GM18868 (cell line): Measurements from ENCODE around the gene DACT2.

ENCODE experiments used
- ATAC-seq: cut with Tn5 transposase; IDR thresholded peaks from one replicate; pipeline ENCODE4 v1.9.1; 2021; ENCODE audit warnings: mild to moderate bottlenecking, moderate library complexity; ENCODE audit not compliant: unreplicated experiment

Gene DACT2

DNA sequence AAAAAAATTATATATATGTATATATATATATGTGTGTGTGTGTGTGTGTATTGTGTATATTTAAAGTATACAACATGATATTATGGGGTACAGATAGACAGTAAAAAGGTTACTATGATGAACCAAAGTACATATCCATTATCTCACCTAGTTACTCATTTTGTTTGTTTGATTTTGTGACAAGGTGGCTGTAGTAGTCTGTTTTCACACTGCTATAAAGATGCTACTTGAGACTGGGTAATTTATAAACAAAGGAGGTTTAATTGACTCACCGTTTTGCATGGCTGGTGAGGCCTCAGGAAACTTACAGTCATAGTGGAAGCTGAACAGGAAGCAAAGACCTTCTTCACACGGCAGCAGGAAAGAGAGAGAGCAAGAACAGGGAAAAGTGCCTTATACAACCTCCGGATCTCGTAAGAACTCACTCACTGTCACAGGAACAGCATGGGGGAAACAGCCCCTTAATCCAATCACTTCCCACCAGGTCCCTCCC lies 30.2 kb upstream of the DACT2 start:
- ATAC-seq = no peak

DNA sequence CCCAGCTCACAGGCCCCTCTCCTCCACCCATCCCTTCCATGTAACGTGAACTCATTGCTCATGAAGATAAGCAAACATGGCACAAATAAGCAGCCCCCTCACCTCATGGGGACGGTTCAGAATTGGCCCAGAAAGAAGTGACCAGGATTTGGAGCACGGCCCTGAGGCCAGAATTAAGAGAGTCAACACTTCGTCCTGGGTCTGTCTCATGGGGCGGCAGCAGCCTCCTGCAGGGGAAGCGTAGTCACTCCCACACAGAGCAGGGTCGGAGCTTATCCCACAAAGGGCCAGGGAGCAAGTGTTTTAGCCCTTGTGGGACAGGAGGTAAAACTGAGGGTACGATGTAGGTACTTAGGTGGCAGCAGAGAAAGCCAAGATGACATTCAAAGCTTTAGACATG lies 28.6 kb upstream of the DACT2 start:
- no peak for ATAC-seq

DNA sequence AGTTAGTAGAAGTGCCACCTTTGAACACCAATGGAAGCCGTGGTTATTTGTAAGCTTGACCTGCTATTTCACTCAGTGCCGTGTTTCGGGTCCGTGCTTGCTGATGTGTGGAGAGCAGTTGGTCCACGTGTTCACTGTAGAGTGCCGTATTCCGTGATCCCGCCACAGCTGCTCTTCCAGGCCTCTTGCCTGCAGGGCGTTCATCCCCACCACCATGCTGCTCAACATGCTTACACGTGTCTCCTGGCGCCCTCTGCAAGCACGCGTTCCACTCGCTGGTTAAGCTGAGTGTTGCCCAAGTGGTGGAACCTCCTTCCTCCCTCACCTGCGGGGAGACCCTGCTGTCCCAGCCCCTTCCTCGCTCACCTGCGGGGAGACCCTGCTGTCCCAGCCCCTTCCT lies 28.0 kb upstream of the DACT2 start:
- no peak for ATAC-seq

DNA sequence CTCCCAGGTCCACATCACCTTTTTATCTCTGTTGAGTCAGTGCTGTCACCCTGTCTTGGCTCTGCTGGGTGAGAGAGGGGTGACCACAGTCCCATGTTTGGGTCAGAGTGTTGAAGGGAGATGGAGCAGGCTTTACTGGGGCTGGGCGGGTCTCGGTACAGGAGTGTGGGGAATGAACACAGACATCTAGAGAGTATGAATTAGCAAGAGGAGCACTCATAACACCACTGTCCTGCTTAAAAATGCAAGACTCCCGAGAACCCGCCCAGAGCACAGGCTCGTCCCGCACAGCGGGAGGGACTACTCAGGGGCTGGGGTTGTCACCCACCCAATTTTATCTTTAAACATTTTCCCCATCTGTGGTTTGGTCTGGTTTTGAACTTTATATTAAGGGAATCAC lies 27.5 kb upstream of the DACT2 start:
- no peak for ATAC-seq

DNA sequence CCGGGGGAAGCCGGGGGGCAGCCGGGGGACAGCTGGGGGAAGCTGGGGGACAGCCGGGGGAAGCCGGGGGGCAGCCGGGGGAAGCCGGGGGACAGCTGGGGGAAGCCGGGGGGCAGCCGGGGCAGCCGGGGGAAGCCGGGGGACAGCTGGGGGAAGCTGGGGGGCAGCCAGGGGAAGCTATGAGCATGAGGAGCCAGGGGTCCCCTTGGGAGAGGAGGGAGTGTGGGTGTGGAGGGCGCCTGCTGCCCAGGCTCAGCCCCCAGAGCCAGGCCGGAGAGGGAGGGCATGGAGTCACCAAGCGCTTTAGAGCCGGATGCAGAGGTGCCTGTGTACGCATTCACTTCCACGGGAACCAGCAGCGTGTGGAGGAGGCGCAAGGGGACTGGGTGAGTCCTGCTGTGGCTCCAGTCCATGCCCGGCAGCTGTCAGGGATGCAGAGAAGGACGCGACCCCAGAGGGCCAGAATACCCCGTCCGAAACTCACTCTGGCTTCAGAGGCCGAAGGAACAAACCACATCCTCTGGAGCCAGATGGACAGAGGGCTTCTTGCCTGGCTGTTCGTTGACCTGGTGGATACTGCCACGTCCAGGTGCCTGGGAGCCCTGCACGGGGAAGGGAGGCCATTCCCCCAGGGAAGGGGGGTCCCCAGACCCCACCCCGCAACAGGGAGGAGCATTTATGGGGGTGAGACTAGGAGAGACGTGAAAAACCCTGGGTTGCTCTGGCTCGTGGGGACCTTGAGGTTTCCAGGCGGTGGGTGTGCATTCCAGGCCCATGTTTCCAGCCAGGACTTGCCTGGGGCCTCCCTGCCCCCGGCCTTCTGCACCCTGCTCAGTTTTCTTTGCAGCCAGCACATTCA lies 26.5 kb upstream of the DACT2 start:
- no peak for ATAC-seq

DNA sequence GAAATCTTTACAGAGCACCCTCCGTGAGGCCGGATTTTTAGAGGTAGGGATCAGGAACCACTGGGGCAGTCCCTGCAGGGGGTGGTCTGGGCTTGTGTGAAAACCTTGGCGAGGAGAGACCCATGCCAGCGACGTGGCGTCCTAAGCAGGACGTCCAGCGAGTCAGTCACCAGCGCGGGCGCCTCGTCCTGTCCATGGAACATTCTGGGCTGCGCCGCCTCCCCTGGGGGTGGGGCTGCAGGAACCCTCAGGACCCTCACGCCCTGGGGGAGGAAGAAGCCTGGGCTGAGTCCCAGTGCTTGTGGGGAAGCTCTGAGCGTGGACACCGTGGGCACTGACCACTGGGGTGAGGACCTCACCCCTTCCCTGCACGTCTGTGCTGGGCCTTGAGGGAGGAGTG lies 25.7 kb upstream of the DACT2 start:
- no peak for ATAC-seq

DNA sequence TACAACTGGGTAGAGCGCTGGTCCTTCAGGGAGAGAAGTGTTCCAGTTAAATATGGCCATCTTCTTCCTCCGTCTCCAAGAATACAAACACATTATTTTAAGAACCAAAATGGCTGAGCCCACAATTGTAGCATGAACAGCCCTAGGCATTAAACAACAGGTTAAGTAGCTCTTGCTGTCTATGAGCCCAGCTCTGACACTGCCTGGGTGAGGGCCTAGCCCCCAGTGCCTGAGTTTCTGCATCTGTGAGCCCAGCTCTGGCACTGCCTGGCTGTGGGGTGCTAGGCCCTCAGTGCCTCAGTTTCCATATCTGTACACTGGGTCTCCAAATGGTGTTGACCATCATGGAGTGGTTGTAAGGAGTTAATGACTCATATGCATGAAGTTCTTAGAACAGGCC lies 24.8 kb upstream of the DACT2 start:
- no peak for ATAC-seq

DNA sequence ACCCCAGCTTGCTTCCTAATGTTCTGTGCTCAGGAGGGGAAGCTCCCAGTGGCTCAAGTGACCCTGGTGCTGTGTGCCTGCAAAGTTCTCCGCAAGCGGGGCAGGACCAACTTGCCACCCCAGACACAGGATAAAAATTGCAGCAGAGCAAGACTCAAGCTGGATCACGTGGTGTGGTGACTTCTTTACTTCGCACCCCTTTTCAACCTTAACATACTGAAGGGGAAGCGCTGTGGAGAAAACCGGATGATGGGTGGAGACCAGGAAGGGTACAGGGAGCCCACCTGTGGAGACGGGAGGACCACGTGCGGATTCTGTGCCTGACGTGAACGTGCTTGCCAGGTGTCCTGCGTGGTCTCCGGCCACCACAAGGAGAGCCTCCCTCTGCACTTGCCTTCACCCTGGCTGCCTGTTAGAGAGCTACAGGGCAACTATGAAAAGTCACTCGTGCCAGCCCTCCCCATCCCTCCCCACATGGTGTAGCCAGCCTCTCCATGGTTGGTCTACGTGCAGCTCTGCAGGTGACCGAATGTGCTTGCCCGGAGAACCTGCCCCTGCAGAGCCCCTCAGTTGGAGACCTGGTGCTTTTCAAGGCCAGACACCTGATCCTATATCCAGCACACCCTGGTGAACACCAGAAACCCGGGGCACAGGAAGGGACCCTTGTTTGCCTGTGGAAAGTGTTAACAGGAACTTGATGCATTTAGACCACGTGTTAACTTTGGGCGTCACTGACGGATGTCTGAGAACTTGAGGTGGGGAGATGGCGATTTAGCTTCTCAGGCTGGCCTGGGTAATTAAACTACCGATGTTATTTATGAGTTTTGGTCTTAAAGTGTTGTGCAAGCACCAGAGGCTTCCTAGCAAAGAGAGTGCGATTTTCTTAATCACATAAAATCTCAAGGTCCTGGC lies 23.9 kb upstream of the DACT2 start:
- ATAC-seq = no peak

DNA sequence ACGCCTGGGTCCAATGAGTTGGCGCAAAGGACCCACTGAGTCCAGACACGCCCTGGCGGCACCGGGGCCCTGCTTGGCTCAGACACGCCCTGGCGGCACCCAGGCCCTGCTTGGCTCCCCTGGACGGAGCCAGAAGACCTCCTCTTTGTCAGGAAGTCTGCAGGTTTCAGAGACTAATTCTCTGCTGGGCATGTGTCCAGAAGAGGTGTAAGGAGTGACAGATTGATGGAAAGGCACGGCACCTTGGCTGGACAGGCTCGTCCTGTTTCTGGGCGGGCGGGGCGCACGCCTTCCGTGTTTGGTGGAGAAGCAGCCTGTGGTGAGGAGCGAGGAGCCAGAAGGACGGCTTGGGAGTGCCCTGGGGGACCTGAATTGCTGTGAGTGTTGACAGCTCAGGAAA lies 23.1 kb upstream of the DACT2 start:
- no peak for ATAC-seq

DNA sequence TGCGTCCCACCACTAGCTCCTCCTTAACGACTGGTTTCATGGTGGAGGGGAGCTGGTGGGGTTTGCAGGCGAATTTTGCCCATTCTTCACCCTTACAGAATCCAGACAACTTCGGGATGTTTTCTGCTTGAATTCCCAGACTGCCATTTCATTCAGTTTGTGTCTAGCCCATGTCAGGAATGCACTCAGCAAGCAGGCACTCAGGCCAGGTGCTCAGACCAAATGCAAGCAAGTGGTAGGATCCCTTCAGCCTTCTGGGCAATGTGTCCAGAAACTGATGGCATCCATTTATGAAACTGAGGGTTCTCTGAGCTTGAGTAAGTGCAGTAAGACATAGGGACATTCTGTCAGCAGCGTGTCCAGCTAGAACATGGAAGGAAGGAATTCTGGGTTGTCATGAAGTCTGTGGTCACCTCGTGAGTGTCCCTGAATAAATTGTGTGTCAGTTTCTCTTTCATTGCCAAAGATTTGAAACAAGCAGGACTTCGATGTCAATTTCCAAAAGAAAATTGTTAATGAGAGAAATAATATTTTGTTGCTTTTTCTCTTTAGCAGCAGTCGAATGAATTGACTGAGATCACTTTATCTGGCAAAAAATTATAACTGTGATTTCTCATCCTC lies 21.8 kb upstream of the DACT2 start:
- no peak for ATAC-seq

DNA sequence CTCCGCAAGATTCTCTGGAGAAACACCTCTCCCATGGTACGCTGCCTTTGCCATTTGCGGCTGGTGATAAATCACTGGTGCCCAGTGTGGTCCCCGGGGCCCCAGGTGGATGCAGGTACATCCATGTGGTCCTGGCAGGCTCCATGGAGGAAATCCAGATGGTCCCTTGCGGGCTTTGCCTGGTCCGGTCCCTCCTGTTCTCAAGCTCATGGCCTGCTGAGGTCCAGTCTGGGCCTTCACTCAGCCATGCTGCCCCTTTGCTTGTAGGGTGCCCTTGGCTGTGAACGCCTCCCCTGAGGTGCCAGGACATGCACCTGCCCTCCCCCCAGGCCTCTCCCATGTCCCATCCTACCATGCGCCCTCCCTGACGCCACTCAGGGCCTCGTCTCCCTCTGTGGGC lies 21.2 kb upstream of the DACT2 start:
- ATAC-seq = no peak

DNA sequence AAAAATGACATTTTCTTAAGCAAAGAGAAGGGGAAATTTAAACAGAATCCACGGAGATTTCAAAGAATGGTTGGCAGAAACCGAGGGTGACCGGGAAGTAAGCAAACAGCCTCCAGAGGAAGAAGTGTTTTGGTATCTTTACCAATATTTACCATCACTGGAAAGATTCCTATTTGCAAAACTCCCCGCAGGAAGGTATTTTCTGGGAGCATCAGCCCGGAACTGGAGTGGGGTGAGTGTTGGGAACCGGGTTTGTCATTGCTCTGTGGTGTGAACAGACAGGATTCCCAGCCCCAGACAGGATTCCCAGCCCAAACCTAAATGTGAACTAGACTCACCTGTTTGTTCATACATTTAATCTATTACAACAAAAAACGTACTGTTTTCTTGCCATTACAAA lies 19.2 kb upstream of the DACT2 start:
- ATAC-seq = no peak

DNA sequence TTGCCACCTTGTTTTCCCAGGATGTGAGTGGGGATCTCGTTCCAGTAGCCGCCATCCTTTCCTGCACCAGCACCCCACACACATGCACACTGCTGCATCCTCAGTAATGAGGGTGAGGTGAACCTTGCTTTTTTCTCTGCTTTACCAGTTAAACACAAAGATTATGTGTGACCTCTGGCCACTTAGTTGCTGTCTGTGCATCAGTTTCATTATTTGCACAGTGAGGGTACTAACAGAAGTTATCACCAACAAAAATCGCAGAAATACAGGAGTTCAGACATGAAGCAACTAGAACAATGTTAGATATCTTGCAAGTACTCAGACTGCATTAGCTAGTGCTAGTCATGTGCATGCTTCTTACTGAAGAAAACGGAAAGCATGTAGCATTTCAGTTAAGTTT lies 17.4 kb upstream of the DACT2 start:
- ATAC-seq = no peak

DNA sequence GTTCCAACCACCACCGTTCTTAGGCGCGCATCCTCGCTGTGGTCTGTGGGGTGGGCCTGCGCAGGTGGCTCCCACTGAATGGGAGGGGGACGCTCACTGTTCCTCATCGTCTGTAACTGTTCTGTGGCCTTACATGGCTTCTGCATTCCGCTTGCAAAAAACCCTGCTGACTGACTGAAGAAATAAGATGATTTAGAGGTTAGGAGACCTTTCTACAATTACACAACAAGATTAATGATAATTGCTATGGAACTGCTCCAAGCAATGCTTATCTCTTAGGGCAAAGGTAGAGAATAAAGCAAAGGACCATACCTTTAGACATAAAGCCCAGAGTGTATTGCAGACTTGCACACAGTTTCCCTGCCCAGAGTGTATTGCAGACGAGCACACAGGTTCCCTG lies 14.4 kb upstream of the DACT2 start:
- ATAC-seq = no peak

DNA sequence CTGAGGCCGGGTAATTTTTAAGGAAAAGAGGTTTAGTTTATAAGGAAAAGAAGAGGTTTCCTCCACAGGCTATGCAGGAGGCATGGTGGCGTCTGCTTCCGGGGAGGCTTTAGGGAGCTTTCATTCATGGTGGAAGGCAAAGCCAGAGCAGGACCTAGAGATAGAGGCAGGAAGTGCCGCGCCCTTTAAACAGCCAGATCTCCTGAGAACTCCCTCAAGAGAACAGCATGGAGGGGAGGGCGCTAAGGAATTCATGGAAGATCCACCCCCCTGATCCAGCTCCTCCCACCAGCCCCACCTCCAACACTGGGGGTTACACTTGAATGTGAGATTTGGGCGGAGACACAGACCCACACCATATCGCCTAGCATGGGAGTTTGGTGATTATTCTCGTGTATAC lies 13.9 kb upstream of the DACT2 start:
- ATAC-seq = no peak

DNA sequence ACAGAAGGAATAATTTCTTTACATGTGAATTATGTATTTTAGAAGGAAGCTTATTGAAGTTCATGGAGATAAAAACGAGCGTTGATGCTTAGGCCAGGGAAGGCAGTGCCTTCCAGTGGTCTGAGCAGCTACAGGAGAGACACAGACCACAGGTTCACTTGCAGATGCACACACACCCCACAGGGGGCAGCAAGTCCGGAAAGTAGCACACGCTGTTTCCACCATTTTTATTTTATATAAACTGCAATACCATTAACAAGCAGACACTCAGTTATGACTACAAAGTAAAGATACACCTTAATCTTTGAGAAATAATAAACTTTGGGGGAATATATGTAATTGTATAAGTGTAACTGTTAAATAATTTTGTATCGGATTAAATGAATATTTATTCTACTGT lies 13.5 kb upstream of the DACT2 start:
- no peak for ATAC-seq

DNA sequence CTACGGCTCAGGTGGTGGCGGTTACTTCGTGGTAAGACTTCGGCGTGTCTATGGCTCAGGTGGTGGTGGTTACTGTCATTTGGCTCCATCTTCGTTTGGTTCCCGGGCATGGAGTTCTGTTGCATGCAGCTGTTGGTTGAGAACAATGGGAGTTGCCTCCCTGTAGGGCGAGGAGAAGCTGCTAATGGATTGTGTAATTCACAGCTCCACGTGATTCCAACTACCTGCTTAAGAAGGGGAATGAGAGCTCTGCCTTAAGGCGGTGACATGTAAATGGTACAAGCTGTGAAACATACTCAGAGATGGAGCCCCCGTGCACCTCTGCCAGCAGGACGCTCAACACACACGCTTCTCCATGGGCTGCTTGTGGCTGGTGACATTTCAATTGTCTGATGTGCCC lies 12.4 kb upstream of the DACT2 start:
- ATAC-seq = no peak

DNA sequence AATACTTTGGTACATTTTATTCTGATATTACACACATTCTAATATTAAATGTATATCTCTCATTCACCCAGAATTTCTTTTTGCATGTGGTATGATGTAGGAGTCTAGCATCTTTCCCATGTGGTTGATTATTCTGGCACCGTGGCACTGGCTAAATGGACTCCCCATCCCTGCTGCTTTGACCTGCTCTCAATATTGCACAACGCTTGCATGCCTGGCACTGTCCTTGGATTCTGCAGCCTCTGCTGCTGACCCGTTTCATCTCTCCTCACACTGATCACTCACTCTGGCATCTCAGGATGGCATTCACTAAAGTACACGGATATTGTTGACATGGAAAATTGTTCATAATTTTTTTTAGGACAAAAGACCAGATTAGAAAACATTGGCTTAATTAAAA lies 11.5 kb upstream of the DACT2 start:
- no peak for ATAC-seq

DNA sequence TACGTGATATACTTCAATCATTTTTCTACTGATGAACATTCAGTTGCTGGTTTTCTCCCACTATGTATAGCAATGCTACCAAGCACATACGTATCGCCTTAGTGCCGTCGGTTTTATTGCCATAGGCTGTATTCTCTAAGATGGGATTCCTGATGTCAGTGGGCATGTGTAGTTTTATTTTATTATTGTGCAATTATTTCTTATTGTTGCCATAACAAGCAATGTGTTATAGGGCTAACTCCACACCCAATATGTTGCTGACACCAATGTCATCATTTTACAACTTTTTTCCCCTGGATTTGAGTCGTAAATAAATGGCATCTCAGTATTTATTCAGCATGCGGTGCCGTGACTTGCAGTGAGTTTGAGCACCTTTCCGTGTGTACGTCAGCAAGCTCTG lies 10.8 kb upstream of the DACT2 start:
- ATAC-seq = no peak

DNA sequence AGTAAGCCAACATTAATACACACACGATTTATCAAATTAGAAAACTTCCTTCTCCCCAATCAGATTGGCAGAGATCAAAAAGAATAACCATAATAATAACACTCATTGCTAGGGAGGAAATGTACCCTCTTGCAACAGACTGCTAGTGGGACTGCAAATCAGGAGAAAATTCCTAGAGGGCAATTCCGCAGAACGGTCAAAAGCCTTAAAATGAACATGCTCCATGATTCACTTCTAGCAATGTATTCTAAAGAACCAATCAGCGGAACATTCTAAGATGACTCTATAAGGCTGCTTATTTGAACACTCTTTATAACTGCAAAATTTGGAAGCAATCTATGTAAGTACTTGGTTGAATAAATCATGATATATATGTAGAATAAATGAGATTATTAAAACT lies 8.5 kb upstream of the DACT2 start:
- ATAC-seq = no peak
